ENCODE data around the gene ANKRD12. TPM values are rescaled to one million over a fixed set of nuclear protein-coding genes. Genes with fewer than 3 reads are reported as not detected.
"Not testable (repeated sequence)": the region's sequence is repeated elsewhere in the genome, so short reads cannot be mapped to it uniquely, and the experiment has no call there.

The ANKRD12 gene
- total and polyA plus RNA-seq, 4 donors: 10.2 to 108 (median 50.0) TPM

- H3K4me1 ChIP-seq (ENCODE audit: control insufficient read depth in 5 of 5, insufficient read depth in 5 of 5, low read length in 5 of 5); H3K27ac ChIP-seq (ENCODE audit: low read depth in 1 of 2, low read length in 1 of 2); H3K4me3 ChIP-seq; H3K27me3 ChIP-seq (ENCODE audit: control insufficient read depth in 3 of 3, insufficient read depth in 3 of 3, low read length in 2 of 3); H3K9ac ChIP-seq (ENCODE audit: insufficient read depth in 1 of 2, low read length in 2 of 2); H3K36me3 ChIP-seq (ENCODE audit: control insufficient read depth in 4 of 4, insufficient read depth in 4 of 4, low read length in 4 of 4); ATAC-seq (ENCODE audit: insufficient read depth, low FRiP score); DNase-seq: not testable (repeated sequence)
- H3K9me3 ChIP-seq (ENCODE audit: control insufficient read depth in 4 of 4, insufficient read depth in 3 of 4, low read length in 3 of 4): peaks cover 0 to 12% (median 0%) of the 10 kb centered on the region in 4 donors
These were observed 27.6 kb downstream of the ANKRD12 start for GRCh38 chr18:9164149-9164548.

GRCh38 chr18:9165883-9166282 is 29.3 kb downstream of the ANKRD12 start:
- peaks cover 0 to 12% (median 0%) of the 10 kb centered on the region in 4 donors for H3K9me3 ChIP-seq (ENCODE audit: control insufficient read depth in 4 of 4, insufficient read depth in 3 of 4, low read length in 3 of 4)
- H3K4me3 ChIP-seq; H3K27ac ChIP-seq (ENCODE audit: low read depth in 1 of 2, low read length in 1 of 2); H3K4me1 ChIP-seq (ENCODE audit: control insufficient read depth in 5 of 5, insufficient read depth in 5 of 5, low read length in 5 of 5); H3K36me3 ChIP-seq (ENCODE audit: control insufficient read depth in 4 of 4, insufficient read depth in 4 of 4, low read length in 4 of 4); DNase-seq; H3K9ac ChIP-seq (ENCODE audit: insufficient read depth in 1 of 2, low read length in 2 of 2); ATAC-seq (ENCODE audit: insufficient read depth, low FRiP score); H3K27me3 ChIP-seq (ENCODE audit: control insufficient read depth in 3 of 3, insufficient read depth in 3 of 3, low read length in 2 of 3): not testable (repeated sequence)
- 97 to 98% methylated on average over 3 of the region's 3 CpGs for WGBS, 2 donors

GRCh38 chr18:9169515-9169914 is 32.9 kb downstream of the ANKRD12 start:
- H3K4me1 ChIP-seq (ENCODE audit: control insufficient read depth in 5 of 5, insufficient read depth in 5 of 5, low read length in 5 of 5): peaks cover 0 to 10% (median 0%) of the 10 kb centered on the region in 5 donors
- not testable (repeated sequence) for H3K4me3 ChIP-seq; H3K27me3 ChIP-seq (ENCODE audit: control insufficient read depth in 3 of 3, insufficient read depth in 3 of 3, low read length in 2 of 3); DNase-seq; H3K36me3 ChIP-seq (ENCODE audit: control insufficient read depth in 4 of 4, insufficient read depth in 4 of 4, low read length in 4 of 4); H3K27ac ChIP-seq (ENCODE audit: low read depth in 1 of 2, low read length in 1 of 2); H3K9me3 ChIP-seq (ENCODE audit: control insufficient read depth in 4 of 4, insufficient read depth in 3 of 4, low read length in 3 of 4); ATAC-seq (ENCODE audit: insufficient read depth, low FRiP score); H3K9ac ChIP-seq (ENCODE audit: insufficient read depth in 1 of 2, low read length in 2 of 2)
- WGBS, 2 donors: 86 to 88% methylated on average over 3 of the region's 3 CpGs

- not testable (repeated sequence) for H3K27me3 ChIP-seq (ENCODE audit: control insufficient read depth in 3 of 3, insufficient read depth in 3 of 3, low read length in 2 of 3); ATAC-seq (ENCODE audit: insufficient read depth, low FRiP score); DNase-seq; H3K4me3 ChIP-seq; H3K9me3 ChIP-seq (ENCODE audit: control insufficient read depth in 4 of 4, insufficient read depth in 3 of 4, low read length in 3 of 4); H3K27ac ChIP-seq (ENCODE audit: low read depth in 1 of 2, low read length in 1 of 2); H3K36me3 ChIP-seq (ENCODE audit: control insufficient read depth in 4 of 4, insufficient read depth in 4 of 4, low read length in 4 of 4); H3K9ac ChIP-seq (ENCODE audit: insufficient read depth in 1 of 2, low read length in 2 of 2)
- WGBS, 2 donors: 95 to 97% methylated on average over 2 to 3 of the region's 3 CpGs
- H3K4me1 ChIP-seq (ENCODE audit: control insufficient read depth in 5 of 5, insufficient read depth in 5 of 5, low read length in 5 of 5): peaks cover 0 to 22% (median 0%) of the 10 kb centered on the region in 5 donors
These were observed 35.3 kb downstream of the ANKRD12 start for GRCh38 chr18:9171919-9172318.

GRCh38 chr18:9172506-9173127 is 36.0 kb downstream of the ANKRD12 start:
- Histone ChIP-seq H3K27ac (ENCODE audit: low read depth in 1 of 2, low read length in 1 of 2) (no peak overlapping the region), H3K9me3 (ENCODE audit: control insufficient read depth in 4 of 4, insufficient read depth in 3 of 4, low read length in 3 of 4) (peaks cover 0 to 2% (median 0%) of the 10 kb centered on the region in 4 donors), H3K4me3 (no peak overlapping the region), H3K36me3 (ENCODE audit: control insufficient read depth in 4 of 4, insufficient read depth in 4 of 4, low read length in 4 of 4) (no peaks in the 10 kb centered on the region), H3K27me3 (ENCODE audit: control insufficient read depth in 3 of 3, insufficient read depth in 3 of 3, low read length in 2 of 3) (no peaks in the 10 kb centered on the region), H3K9ac (ENCODE audit: insufficient read depth in 1 of 2, low read length in 2 of 2) (no peak overlapping the region), H3K4me1 (ENCODE audit: control insufficient read depth in 5 of 5, insufficient read depth in 5 of 5, low read length in 5 of 5) (peaks cover 0 to 26% (median 0%) of the 10 kb centered on the region in 5 donors)
- WGBS, 2 donors: 76 to 83% methylated on average over 4 of the region's 4 CpGs
- no peak for TF ChIP-seq CTCF (IDR thresholded peaks at IDR 0.05; ENCODE audit: control extremely low read depth, extremely low read depth)
- no peak for ATAC-seq (ENCODE audit: insufficient read depth, low FRiP score)
- DNase-seq: no peak
